ENCODE measurements around the gene EPB41L5. TPM values are rescaled to one million over a fixed set of nuclear protein-coding genes. Genes with fewer than 3 reads are reported as not detected.
"Not testable (repeated sequence)": the region's sequence is repeated elsewhere in the genome, so short reads cannot be mapped to it uniquely, and the experiment has no call there.

The EPB41L5 gene
- total RNA-seq, 1 donor from 2014 or later: 93.7 TPM

- intact Hi-C loops (cut with DNase I): no loop called here
- H3K36me3 ChIP-seq: no peaks in the 10 kb centered on the region
- no peaks in the 10 kb centered on the region for H3K9me3 ChIP-seq
- no peak overlapping the region for H3K27ac ChIP-seq
- H3K4me1 ChIP-seq: peaks cover 32% of the 10 kb centered on the region
- H3K4me3 ChIP-seq: no peak overlapping the region
- TF ChIP-seq, protein P1, sequence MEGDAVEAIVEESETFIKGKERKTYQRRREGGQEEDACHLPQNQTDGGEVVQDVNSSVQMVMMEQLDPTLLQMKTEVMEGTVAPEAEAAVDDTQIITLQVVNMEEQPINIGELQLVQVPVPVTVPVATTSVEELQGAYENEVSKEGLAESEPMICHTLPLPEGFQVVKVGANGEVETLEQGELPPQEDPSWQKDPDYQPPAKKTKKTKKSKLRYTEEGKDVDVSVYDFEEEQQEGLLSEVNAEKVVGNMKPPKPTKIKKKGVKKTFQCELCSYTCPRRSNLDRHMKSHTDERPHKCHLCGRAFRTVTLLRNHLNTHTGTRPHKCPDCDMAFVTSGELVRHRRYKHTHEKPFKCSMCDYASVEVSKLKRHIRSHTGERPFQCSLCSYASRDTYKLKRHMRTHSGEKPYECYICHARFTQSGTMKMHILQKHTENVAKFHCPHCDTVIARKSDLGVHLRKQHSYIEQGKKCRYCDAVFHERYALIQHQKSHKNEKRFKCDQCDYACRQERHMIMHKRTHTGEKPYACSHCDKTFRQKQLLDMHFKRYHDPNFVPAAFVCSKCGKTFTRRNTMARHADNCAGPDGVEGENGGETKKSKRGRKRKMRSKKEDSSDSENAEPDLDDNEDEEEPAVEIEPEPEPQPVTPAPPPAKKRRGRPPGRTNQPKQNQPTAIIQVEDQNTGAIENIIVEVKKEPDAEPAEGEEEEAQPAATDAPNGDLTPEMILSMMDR (IDR thresholded peaks at IDR 0.05): no peak
- no peak for DNase-seq
- ATAC-seq: no peak
- no peaks in the 10 kb centered on the region for H3K27me3 ChIP-seq (ENCODE audit: low read depth)
Measured at GRCh38 chr2:120111193-120111592, 98.3 kb downstream of the EPB41L5 start.

DNA sequence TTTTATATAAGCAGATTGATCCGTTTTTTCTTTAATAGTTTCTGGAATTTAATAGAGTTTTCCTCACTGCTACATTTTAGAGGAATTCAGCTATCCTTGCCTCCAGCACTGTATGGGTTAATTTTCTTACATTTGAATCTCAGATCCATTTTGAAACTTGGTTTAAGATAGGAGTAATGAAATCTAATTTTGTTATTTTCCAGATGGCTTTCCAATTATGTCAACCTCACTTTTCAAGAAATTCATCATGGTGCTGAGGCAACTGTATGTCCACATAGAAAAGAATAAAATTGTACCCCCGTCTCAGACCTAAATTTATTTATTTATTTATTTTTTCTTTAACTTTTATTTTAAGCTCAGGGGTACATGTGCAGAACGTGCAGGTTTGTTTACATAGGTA lies 105.1 kb downstream of the EPB41L5 start:
- Histone ChIP-seq H3K4me1 (no peaks in the 10 kb centered on the region), H3K27me3 (ENCODE audit: low read depth) (no peaks in the 10 kb centered on the region), H3K9me3 (no peaks in the 10 kb centered on the region), H3K36me3 (no peaks in the 10 kb centered on the region), H3K27ac (no peak overlapping the region), H3K4me3 (no peak overlapping the region)
- ATAC-seq (no peak), DNase-seq (no peak)
- intact Hi-C loops (cut with DNase I): no loop called here
- TF ChIP-seq, protein P1 (IDR thresholded peaks at IDR 0.05): no peak

DNA sequence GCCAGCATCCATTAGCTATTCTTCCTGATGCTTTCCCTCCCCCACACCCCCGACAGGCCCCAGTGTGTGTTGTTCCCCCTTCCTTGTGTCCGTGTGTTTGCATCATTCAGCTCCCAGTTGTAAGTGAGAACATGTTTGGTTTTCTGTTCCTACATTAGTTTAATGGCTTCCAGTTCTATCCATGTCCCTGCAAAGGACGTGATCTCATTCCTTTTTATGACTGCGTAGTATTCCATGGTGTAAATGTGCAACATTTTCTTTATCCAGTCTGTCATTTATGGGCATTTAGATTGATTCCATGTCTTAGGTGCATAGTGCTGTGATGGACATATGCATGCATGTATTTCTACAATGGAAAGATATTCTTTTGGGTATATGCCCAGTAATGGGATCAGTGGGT lies 105.6 kb downstream of the EPB41L5 start:
- DNase-seq: no peak

GRCh38 chr2:120121337-120121736 lies 108.5 kb downstream of the EPB41L5 start:
- H3K4me1 ChIP-seq; H3K4me3 ChIP-seq; intact Hi-C loops (cut with DNase I); ATAC-seq; H3K27ac ChIP-seq; H3K27me3 ChIP-seq (ENCODE audit: low read depth); DNase-seq; H3K9me3 ChIP-seq; H3K36me3 ChIP-seq: not testable (repeated sequence)

More for the DNA sequence above, 105.6 kb downstream of the EPB41L5 start:
- Histone ChIP-seq H3K9me3 (no peaks in the 10 kb centered on the region), H3K27me3 (ENCODE audit: low read depth) (no peaks in the 10 kb centered on the region), H3K4me3 (no peak overlapping the region), H3K27ac (no peak overlapping the region), H3K36me3 (no peaks in the 10 kb centered on the region), H3K4me1 (no peaks in the 10 kb centered on the region)
- TF ChIP-seq, protein P1 (IDR thresholded peaks at IDR 0.05): no peak
- ATAC-seq: no peak
- intact Hi-C loops (cut with DNase I): no loop called here

DNA sequence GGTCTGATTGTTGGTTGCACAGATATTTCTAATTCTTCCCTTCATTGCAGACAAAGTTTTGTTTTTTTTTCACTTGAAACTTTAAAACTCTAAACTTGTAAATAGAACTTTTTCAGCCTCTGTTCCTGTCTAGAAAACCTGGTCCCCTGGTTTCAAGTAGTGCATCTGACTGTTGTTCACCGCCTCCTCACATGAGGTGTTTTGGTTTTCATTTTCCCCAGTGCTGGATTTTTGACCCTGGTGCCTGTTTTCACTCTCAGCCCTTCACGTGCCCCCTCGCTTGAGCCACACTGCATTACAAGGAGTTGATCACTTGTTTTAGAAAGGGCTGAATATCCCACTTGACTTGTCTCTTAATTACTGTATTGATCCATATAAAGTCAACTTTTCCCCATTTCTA lies 110.2 kb downstream of the EPB41L5 start:
- H3K36me3 ChIP-seq: no peaks in the 10 kb centered on the region
- intact Hi-C loops (cut with DNase I): no loop called here
- TF ChIP-seq, protein P1 (IDR thresholded peaks at IDR 0.05): no peak
- ATAC-seq (no peak), DNase-seq (no peak)
- no peaks in the 10 kb centered on the region for H3K27me3 ChIP-seq (ENCODE audit: low read depth)
- no peak overlapping the region for H3K4me3 ChIP-seq
- H3K4me1 ChIP-seq: no peaks in the 10 kb centered on the region
- no peaks in the 10 kb centered on the region for H3K9me3 ChIP-seq
- no peak overlapping the region for H3K27ac ChIP-seq

DNA sequence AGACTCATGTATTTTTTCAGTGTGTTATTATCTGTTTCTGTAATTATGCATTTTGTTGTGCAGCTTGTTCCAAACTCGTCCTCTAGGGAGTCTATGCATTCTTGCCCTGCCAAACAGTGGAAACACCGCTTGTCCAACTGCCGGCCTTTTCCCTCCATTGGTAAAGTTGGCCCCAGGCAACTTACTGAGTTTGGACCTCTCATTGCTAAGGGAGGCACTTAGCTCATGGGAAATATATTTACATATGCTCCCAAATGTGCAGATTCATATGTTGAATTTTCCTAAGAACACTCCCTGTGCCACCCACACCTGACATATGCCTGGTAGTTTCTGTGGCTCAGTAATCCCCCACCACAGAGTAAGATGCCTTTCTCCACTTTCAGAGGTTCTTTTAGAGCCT lies 112.3 kb downstream of the EPB41L5 start:
- H3K27ac ChIP-seq: no peak overlapping the region
- no peaks in the 10 kb centered on the region for H3K27me3 ChIP-seq (ENCODE audit: low read depth)
- intact Hi-C loops (cut with DNase I): no loop called here
- no peaks in the 10 kb centered on the region for H3K4me1 ChIP-seq
- H3K9me3 ChIP-seq: no peaks in the 10 kb centered on the region
- H3K36me3 ChIP-seq: no peaks in the 10 kb centered on the region
- ATAC-seq (no peak), DNase-seq (no peak)
- TF ChIP-seq, protein P1 (IDR thresholded peaks at IDR 0.05): no peak
- H3K4me3 ChIP-seq: no peak overlapping the region

All from lower lobe of right lung (tissue), 2 donors.